ENCODE results near the gene PPP1CC.
"Not testable (repeated sequence)": the region's sequence is repeated elsewhere in the genome, so short reads cannot be mapped to it uniquely, and the experiment has no call there.

Gene PPP1CC

GRCh38 chr12:110728628-110729027, 14.1 kb downstream of the PPP1CC start:
- TF ChIP-seq, protein P1, sequence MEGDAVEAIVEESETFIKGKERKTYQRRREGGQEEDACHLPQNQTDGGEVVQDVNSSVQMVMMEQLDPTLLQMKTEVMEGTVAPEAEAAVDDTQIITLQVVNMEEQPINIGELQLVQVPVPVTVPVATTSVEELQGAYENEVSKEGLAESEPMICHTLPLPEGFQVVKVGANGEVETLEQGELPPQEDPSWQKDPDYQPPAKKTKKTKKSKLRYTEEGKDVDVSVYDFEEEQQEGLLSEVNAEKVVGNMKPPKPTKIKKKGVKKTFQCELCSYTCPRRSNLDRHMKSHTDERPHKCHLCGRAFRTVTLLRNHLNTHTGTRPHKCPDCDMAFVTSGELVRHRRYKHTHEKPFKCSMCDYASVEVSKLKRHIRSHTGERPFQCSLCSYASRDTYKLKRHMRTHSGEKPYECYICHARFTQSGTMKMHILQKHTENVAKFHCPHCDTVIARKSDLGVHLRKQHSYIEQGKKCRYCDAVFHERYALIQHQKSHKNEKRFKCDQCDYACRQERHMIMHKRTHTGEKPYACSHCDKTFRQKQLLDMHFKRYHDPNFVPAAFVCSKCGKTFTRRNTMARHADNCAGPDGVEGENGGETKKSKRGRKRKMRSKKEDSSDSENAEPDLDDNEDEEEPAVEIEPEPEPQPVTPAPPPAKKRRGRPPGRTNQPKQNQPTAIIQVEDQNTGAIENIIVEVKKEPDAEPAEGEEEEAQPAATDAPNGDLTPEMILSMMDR (IDR thresholded peaks at IDR 0.05; ENCODE audit: unreplicated experiment in 3 of 3), result no peak
- H3K9me3 Mint-ChIP-seq, result no peaks in the 10 kb centered on the region
- H3K4me3 Mint-ChIP-seq, result no peak overlapping the region
- peaks cover 75% of the 10 kb centered on the region for H3K36me3 Mint-ChIP-seq (ENCODE audit: low read depth)
- peaks cover 20% of the 10 kb centered on the region for H3K4me1 Mint-ChIP-seq
- H3K27me3 Mint-ChIP-seq (ENCODE audit: low read depth), result no peaks in the 10 kb centered on the region
- no peak overlapping the region for H3K27ac Mint-ChIP-seq

GRCh38 chr12:110726708-110727369, 15.9 kb downstream of the PPP1CC start:
- Mint-ChIP-seq H3K4me1 (peaks cover 3% of the 10 kb centered on the region), H3K27me3 (ENCODE audit: low read depth) (no peaks in the 10 kb centered on the region), H3K36me3 (ENCODE audit: low read depth) (peaks cover 83% of the 10 kb centered on the region), H3K4me3 (no peak overlapping the region), H3K9me3 (no peaks in the 10 kb centered on the region), H3K27ac (no peak overlapping the region)
- TF ChIP-seq, protein P1 (IDR thresholded peaks at IDR 0.05; ENCODE audit: unreplicated experiment in 3 of 3), result no peak

DNA sequence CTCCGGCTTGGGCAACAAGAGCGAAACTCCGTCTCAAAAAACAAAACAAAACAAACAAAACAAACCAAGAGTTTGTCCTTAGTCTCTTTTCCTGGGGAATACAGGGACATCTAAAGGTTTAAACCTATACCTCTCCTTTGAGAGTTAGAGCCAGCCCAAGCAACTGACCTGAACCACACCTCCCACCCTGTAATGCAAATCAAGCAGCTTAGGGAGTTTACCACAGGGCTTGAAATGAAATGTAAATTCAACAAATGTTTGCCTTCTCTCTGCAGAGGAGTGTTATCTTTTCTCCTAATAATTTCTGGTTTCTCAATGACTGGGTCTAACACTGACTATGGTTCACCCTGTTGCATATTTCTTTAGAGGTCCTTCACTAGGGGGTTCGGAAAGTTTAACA, 16.7 kb downstream of the PPP1CC start:
- H3K27ac Mint-ChIP-seq, result peak overlapping the region in 2 of 3 experiments; percentile 17 to 20
- H3K27me3 Mint-ChIP-seq (ENCODE audit: low read depth), result no peaks in the 10 kb centered on the region
- no peak overlapping the region for H3K4me3 Mint-ChIP-seq
- TF ChIP-seq, protein P1 (IDR thresholded peaks at IDR 0.05; ENCODE audit: unreplicated experiment in 3 of 3), result no peak
- no peaks in the 10 kb centered on the region for H3K9me3 Mint-ChIP-seq
- no peaks in the 10 kb centered on the region for H3K4me1 Mint-ChIP-seq
- peaks cover 88% of the 10 kb centered on the region for H3K36me3 Mint-ChIP-seq (ENCODE audit: low read depth)

- H3K27ac Mint-ChIP-seq, result no peak overlapping the region
- H3K9me3 Mint-ChIP-seq, result no peaks in the 10 kb centered on the region
- no peak overlapping the region for H3K4me3 Mint-ChIP-seq
- H3K27me3 Mint-ChIP-seq (ENCODE audit: low read depth), result no peaks in the 10 kb centered on the region
- H3K4me1 Mint-ChIP-seq, result no peaks in the 10 kb centered on the region
- TF ChIP-seq, protein P1 (IDR thresholded peaks at IDR 0.05; ENCODE audit: unreplicated experiment in 3 of 3), result no peak
- H3K36me3 Mint-ChIP-seq (ENCODE audit: low read depth), result peaks cover 89% of the 10 kb centered on the region
Observed at GRCh38 chr12:110725267-110725666, 17.4 kb downstream of the PPP1CC start.

- peaks cover 92% of the 10 kb centered on the region for H3K36me3 Mint-ChIP-seq (ENCODE audit: low read depth)
- H3K4me1 Mint-ChIP-seq; H3K9me3 Mint-ChIP-seq; H3K27ac Mint-ChIP-seq; H3K27me3 Mint-ChIP-seq (ENCODE audit: low read depth); H3K4me3 Mint-ChIP-seq: not testable (repeated sequence)
Observed at GRCh38 chr12:110722892-110723291, 19.8 kb downstream of the PPP1CC start.

DNA sequence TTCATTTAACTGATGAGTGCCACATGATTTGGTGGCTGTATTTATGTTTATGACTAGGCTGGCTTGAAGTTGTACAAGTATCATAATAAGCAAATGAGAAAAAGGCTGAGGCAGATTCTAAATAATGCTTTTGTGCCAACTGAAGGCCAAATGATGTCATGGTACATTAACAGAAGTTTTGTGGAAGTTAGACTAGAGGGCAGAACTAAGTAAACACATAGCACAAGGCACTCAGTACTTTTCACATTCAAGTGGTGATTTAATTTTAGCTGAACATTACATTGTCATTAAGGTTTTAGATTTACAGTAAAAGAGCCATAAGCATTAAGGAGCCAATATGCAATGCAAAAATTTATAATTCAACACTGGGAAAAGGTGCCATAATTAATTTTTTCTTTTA, 21.1 kb downstream of the PPP1CC start:
- H3K4me3 Mint-ChIP-seq, result no peak overlapping the region
- no peak overlapping the region for H3K27ac Mint-ChIP-seq
- H3K9me3 Mint-ChIP-seq, result no peaks in the 10 kb centered on the region
- TF ChIP-seq, protein P1 (IDR thresholded peaks at IDR 0.05; ENCODE audit: unreplicated experiment in 3 of 3), result no peak
- no peaks in the 10 kb centered on the region for H3K27me3 Mint-ChIP-seq (ENCODE audit: low read depth)
- peaks cover 91% of the 10 kb centered on the region for H3K36me3 Mint-ChIP-seq (ENCODE audit: low read depth)
- H3K4me1 Mint-ChIP-seq, result no peaks in the 10 kb centered on the region
